Upper lobe of left lung (tissue), 6 donors: Measurements from ENCODE around the gene ZNF214. TPM values are rescaled to one million over a fixed set of nuclear protein-coding genes. Genes with fewer than 3 reads are reported as not detected.
"Not testable (repeated sequence)": the region's sequence is repeated elsewhere in the genome, so short reads cannot be mapped to it uniquely, and the experiment has no call there.

Experiments
- ATAC-seq, 2 donors: fragments of 200-7000 bp; cut with Tn5 transposase; one replicate each; pipeline ENCODE4 v1.9.1; 2022; ENCODE audit warnings: mild to moderate bottlenecking in 2 of 2, moderate library complexity in 2 of 2; ENCODE audit not compliant: low FRiP score in 2 of 2
- DNase-seq, 2 donors: peaks; one replicate each; pipeline ENCODE4 v3.0.0-alpha.2; 2019 to 2020
- H3K27ac ChIP-seq, 4 donors: fragments of 200-600 bp; sonication (generic); one replicate each; pipeline ENCODE4 v1.5.1; 2016 to 2019
- H3K27me3 ChIP-seq, 4 donors: fragments of 200-600 bp; sonication (generic); one replicate each; pipeline ENCODE4 v1.5.1; 2017 to 2019
- H3K36me3 ChIP-seq, 4 donors: fragments of 200-600 bp; sonication (generic); one replicate each; pipeline ENCODE4 v1.5.1; 2016 to 2019
- H3K4me1 ChIP-seq, 4 donors: fragments of 200-600 bp; sonication (generic); one replicate each; pipeline ENCODE4 v1.5.1; 2018 to 2019
- H3K4me3 ChIP-seq, 4 donors: fragments of 200-600 bp; sonication (generic); one replicate each; pipeline ENCODE4 v1.5.1; 2017 to 2019; ENCODE audit warnings: mild to moderate bottlenecking in 2 of 4, moderate library complexity in 1 of 4
- H3K9me3 ChIP-seq, 4 donors: fragments of 200-600 bp; sonication (generic); one replicate each; pipeline ENCODE4 v1.5.1; 2018 to 2019
- CTCF ChIP-seq, 6 experiments: fragments of 450-650 bp in 4 of 6; fragments of 200-600 bp in 2 of 6; sonication (generic) in 2 of 6; IDR thresholded peaks; one replicate each; pipeline ENCODE4 v1.5.1; 2016 to 2019; ENCODE audit warnings: antibody characterized with exemption in 6 of 6
- EP300 ChIP-seq, 4 donors: sonication (generic); formaldehyde crosslinking; IDR thresholded peaks; one replicate each; pipeline ENCODE4 v1.5.1; 2017; ENCODE audit warnings: antibody characterized with exemption in 4 of 4, control low read depth in 2 of 4
- POLR2A ChIP-seq, 4 donors: fragments of 450-650 bp; IDR thresholded peaks; one replicate each; pipeline ENCODE4 v1.5.1; 2016 to 2017; ENCODE audit warnings: antibody characterized with exemption in 4 of 4, mild to moderate bottlenecking in 2 of 4
- POLR2AphosphoS5 ChIP-seq, 2 donors: sonication (generic); formaldehyde crosslinking; IDR thresholded peaks; one replicate each; pipeline ENCODE4 v1.5.1; 2017; ENCODE audit warnings: antibody characterized with exemption in 2 of 2
- WGBS, 2 donors: methylation state at CpG; one replicate each; pipeline ENCODE4 v1.1.5; 2017 to 2018; 5-methylcytosine and 5-hydroxymethylcytosine counted together
- total RNA-seq, 6 donors: library from RNA; depleted of rRNA in 4 of 6; stranded (reverse); fragments of >200 nt in 4 of 6; gene quantifications; one replicate each; pipeline versions ENCODE4 v1.1.0 to v1.2.1, GENCODE V29; 2016 to 2021
- donor health status: DM: no; HTN: no; CAD: no; lungs with moderate emphysema.
- donor health status: DM: no; HTN: yes; CAD: no; lungs with severe emphysema.

The ZNF214 gene
- total RNA-seq, 6 donors from 2014 or later: 0.33 to 9.0 (median 2.5) TPM

GRCh38 chr11:6968816-6969215 lies 51.3 kb downstream of the ZNF214 start:
- peaks cover 0 to 3% (median 0%) of the 10 kb centered on the region in 4 donors for H3K9me3 ChIP-seq
- no peaks in the 10 kb centered on the region for H3K4me1 ChIP-seq
- no peak overlapping the region for H3K27ac ChIP-seq
- H3K4me3 ChIP-seq: no peak overlapping the region
- ATAC-seq (no peak), DNase-seq (no peak)
- H3K36me3 ChIP-seq: no peaks in the 10 kb centered on the region
- H3K27me3 ChIP-seq: no peaks in the 10 kb centered on the region
- TF ChIP-seq CTCF (IDR thresholded peaks at IDR 0.05) (no peak), POLR2A (IDR thresholded peaks at IDR 0.05) (no peak), POLR2AphosphoS5 (IDR thresholded peaks at IDR 0.05) (no peak), EP300 (IDR thresholded peaks at IDR 0.05) (no peak)
- 89 to 94% methylated on average over 1 of the region's 1 CpG for WGBS, 2 donors

GRCh38 chr11:6962673-6963072 lies 57.5 kb downstream of the ZNF214 start:
- DNase-seq (no peak), ATAC-seq (no peak)
- Histone ChIP-seq H3K4me1 (no peaks in the 10 kb centered on the region), H3K36me3 (no peaks in the 10 kb centered on the region), H3K4me3 (no peak overlapping the region), H3K9me3 (no peaks in the 10 kb centered on the region), H3K27ac (no peak overlapping the region), H3K27me3 (no peaks in the 10 kb centered on the region)
- 90 to 92% methylated on average over 1 of the region's 1 CpG for whole genome bisulfite sequencing, 2 donors
- TF ChIP-seq POLR2A (IDR thresholded peaks at IDR 0.05): no peak

- no peak overlapping the region for H3K27ac ChIP-seq
- ATAC-seq: no peak
- no peak overlapping the region for H3K4me3 ChIP-seq
- H3K4me1 ChIP-seq: no peaks in the 10 kb centered on the region
- no peak for TF ChIP-seq EP300 (IDR thresholded peaks at IDR 0.05)
- no peak for TF ChIP-seq CTCF (IDR thresholded peaks at IDR 0.05)
- no peak for TF ChIP-seq POLR2AphosphoS5 (IDR thresholded peaks at IDR 0.05)
- TF ChIP-seq POLR2A (IDR thresholded peaks at IDR 0.05): no peak
- no peaks in the 10 kb centered on the region for H3K36me3 ChIP-seq
- H3K27me3 ChIP-seq: no peaks in the 10 kb centered on the region
- no peaks in the 10 kb centered on the region for H3K9me3 ChIP-seq
- no peak for DNase-seq
Measured at GRCh38 chr11:6962141-6962540, 58.0 kb downstream of the ZNF214 start.

- H3K27me3 ChIP-seq, H3K9me3 ChIP-seq, H3K36me3 ChIP-seq, H3K4me3 ChIP-seq, ATAC-seq, H3K4me1 ChIP-seq, H3K27ac ChIP-seq: not testable (repeated sequence)
- peak in 1 of 2 donors; percentile 29 for DNase-seq
- WGBS, 2 donors: 99% methylated on average over 7 of the region's 10 CpGs; no CpG with 5 or more reads in 1 of the 2 donors
Measured at GRCh38 chr11:6954248-6954647, 65.9 kb downstream of the ZNF214 start.

Other genes starting within 250 kb of the ZNF214 start
- under 1 TPM in 3 of 6 donors, not detected in 3; 0.13 to 0.59 (median 0.15) TPM for gene OR2AG2, start 248.4 kb downstream of the ZNF214 start, total RNA-seq
- gene OR2AG1, start 237.3 kb downstream of the ZNF214 start, total RNA-seq: not detected
- 1 to 10 TPM in 1 of 6 donors, under 1 TPM in 4, not detected in 1; 0.06 to 1.0 (median 0.15) TPM for gene OR6A2, start 220.7 kb downstream of the ZNF214 start, total RNA-seq
- not detected for gene OR10A5, start 174.7 kb downstream of the ZNF214 start, total RNA-seq
- not detected for gene OR10A2, start 157.3 kb downstream of the ZNF214 start, total RNA-seq
- gene OR10A4, start 143.7 kb downstream of the ZNF214 start, total RNA-seq: not detected
- 1 to 10 TPM in 2 of 6 donors, under 1 TPM in 1, not detected in 3; 0.46 to 4.2 (median 1.5) TPM for gene OR2D2, start 127.8 kb downstream of the ZNF214 start, total RNA-seq
- gene OR2D3, start 99.3 kb downstream of the ZNF214 start, total RNA-seq: not detected
- 1 to 10 TPM in 4 of 6 donors, under 1 TPM in 2; 0.55 to 4.0 (median 2.2) TPM for gene ZNF215, start 93.9 kb downstream of the ZNF214 start, total RNA-seq
- 1 to 10 TPM in 1 of 6 donors, under 1 TPM in 3, not detected in 2; 0.11 to 1.0 (median 0.22) TPM for gene NLRP14, start 133 bp upstream of the ZNF214 start, total RNA-seq
- gene RBMXL2, start 68.7 kb upstream of the ZNF214 start, total RNA-seq: under 1 TPM in 1 of 6 donors, not detected in 5; 0.33 TPM
- under 1 TPM in 2 of 6 donors, not detected in 4; 0.27 to 0.30 TPM for gene SYT9, start 231.6 kb upstream of the ZNF214 start, total RNA-seq